ENCODE measurements around the gene CNTNAP4.
A peak's percentile ranks its signal among the peaks of the same experiment; 100 is the strongest.

CNTNAP4 gene

GRCh38 chr16:76386784-76387183 is 109.6 kb downstream of the CNTNAP4 start:
- Histone ChIP-seq H2BK5ac (ENCODE audit: low read depth, low read length, poor library complexity, severe bottlenecking) (no peak overlapping the region), H3K23ac (ENCODE audit: low read length in 2 of 2) (no peak overlapping the region), H3K18ac (ENCODE audit: low read depth in 1 of 2, low read length in 2 of 2) (no peak overlapping the region), H4K91ac (ENCODE audit: low read length) (no peak overlapping the region), H3K4me1 (ENCODE audit: control insufficient read depth, insufficient read depth, low read depth, low read length) (no peaks in the 10 kb centered on the region), H3K4me2 (ENCODE audit: low read length, poor library complexity, severe bottlenecking) (no peak overlapping the region), H2BK120ac (ENCODE audit: low read depth, low read length) (no peak overlapping the region), H2BK12ac (ENCODE audit: low read length in 2 of 2) (no peak overlapping the region), H3K4me3 (ENCODE audit: insufficient read depth in 1 of 2, low read depth in 1 of 2, low read length in 2 of 2) (no peak overlapping the region), H3K36me3 (ENCODE audit: control insufficient read depth in 1 of 2, insufficient read depth in 2 of 2, low read depth in 1 of 2, low read length in 2 of 2) (no peaks in the 10 kb centered on the region), H2BK15ac (ENCODE audit: low read depth, poor library complexity, severe bottlenecking) (no peak overlapping the region), H3K14ac (ENCODE audit: low read length in 2 of 2) (no peak overlapping the region), H3K4ac (ENCODE audit: low read depth in 1 of 2, low read length in 2 of 2) (no peak overlapping the region), H3K9me3 (ENCODE audit: control insufficient read depth, low read length) (no peaks in the 10 kb centered on the region), H3K27me3 (ENCODE audit: control insufficient read depth in 1 of 2, insufficient read depth in 1 of 2, low read length in 2 of 2) (no peaks in the 10 kb centered on the region), H3K9ac (ENCODE audit: low read length) (no peak overlapping the region), H2AFZ (ENCODE audit: low read depth, low read length) (peak overlapping the region; percentile 7), H4K8ac (ENCODE audit: low read length) (no peak overlapping the region), H3K27ac (ENCODE audit: low read length, poor library complexity, severe bottlenecking) (no peak overlapping the region), H2AK5ac (ENCODE audit: low read length, severe bottlenecking) (no peak overlapping the region), H3K79me1 (replicated peaks; ENCODE audit: low read length, poor library complexity, severe bottlenecking) (no peaks in the 10 kb centered on the region)
- DNase-seq = peak; percentile 36

DNA sequence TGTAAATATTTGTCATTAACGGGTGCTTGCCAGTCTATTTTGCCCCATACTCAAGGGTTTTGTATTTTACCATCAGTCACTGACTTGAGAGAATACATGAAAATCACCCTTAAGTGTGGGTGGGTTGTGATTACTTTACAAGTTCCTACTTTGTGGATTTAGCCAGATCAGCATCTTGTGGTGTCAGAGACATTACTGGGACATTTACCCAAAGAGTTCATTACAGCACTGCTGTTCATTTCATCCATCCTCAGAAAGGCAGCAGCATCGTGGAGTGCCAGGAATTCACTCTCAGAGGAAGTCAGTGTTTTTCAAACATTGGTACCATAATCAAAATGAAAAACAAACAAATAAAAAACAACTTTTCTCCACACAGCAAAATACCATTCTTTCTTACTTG is 110.8 kb downstream of the CNTNAP4 start:
- 0% methylated on average over 1 of the region's 2 CpGs for WGBS
- Histone ChIP-seq H2BK120ac (ENCODE audit: low read depth, low read length) (no peak overlapping the region), H3K36me3 (ENCODE audit: control insufficient read depth in 1 of 2, insufficient read depth in 2 of 2, low read depth in 1 of 2, low read length in 2 of 2) (no peaks in the 10 kb centered on the region), H3K14ac (ENCODE audit: low read length in 2 of 2) (no peak overlapping the region), H3K18ac (ENCODE audit: low read depth in 1 of 2, low read length in 2 of 2) (no peak overlapping the region), H3K4me3 (ENCODE audit: insufficient read depth in 1 of 2, low read depth in 1 of 2, low read length in 2 of 2) (no peak overlapping the region), H3K23ac (ENCODE audit: low read length in 2 of 2) (no peak overlapping the region), H4K91ac (ENCODE audit: low read length) (no peak overlapping the region), H2AFZ (ENCODE audit: low read depth, low read length) (no peak overlapping the region), H2BK5ac (ENCODE audit: low read depth, low read length, poor library complexity, severe bottlenecking) (no peak overlapping the region), H3K27me3 (ENCODE audit: control insufficient read depth in 1 of 2, insufficient read depth in 1 of 2, low read length in 2 of 2) (no peaks in the 10 kb centered on the region), H3K9ac (ENCODE audit: low read length) (no peak overlapping the region), H3K79me1 (replicated peaks; ENCODE audit: low read length, poor library complexity, severe bottlenecking) (no peaks in the 10 kb centered on the region), H3K4me2 (ENCODE audit: low read length, poor library complexity, severe bottlenecking) (no peak overlapping the region), H3K27ac (ENCODE audit: low read length, poor library complexity, severe bottlenecking) (no peak overlapping the region), H2BK12ac (ENCODE audit: low read length in 2 of 2) (no peak overlapping the region), H4K8ac (ENCODE audit: low read length) (no peak overlapping the region), H3K4ac (ENCODE audit: low read depth in 1 of 2, low read length in 2 of 2) (no peak overlapping the region), H2AK5ac (ENCODE audit: low read length, severe bottlenecking) (no peak overlapping the region), H2BK15ac (ENCODE audit: low read depth, poor library complexity, severe bottlenecking) (no peak overlapping the region), H3K9me3 (ENCODE audit: control insufficient read depth, low read length) (no peaks in the 10 kb centered on the region), H3K4me1 (ENCODE audit: control insufficient read depth, insufficient read depth, low read depth, low read length) (no peaks in the 10 kb centered on the region)
- DNase-seq = peak; percentile 8

- Histone ChIP-seq H3K4me3 (ENCODE audit: insufficient read depth in 1 of 2, low read depth in 1 of 2, low read length in 2 of 2) (no peak overlapping the region), H2AFZ (ENCODE audit: low read depth, low read length) (no peak overlapping the region), H4K91ac (ENCODE audit: low read length) (no peak overlapping the region), H3K9me3 (ENCODE audit: control insufficient read depth, low read length) (no peaks in the 10 kb centered on the region), H3K14ac (ENCODE audit: low read length in 2 of 2) (no peak overlapping the region), H2BK5ac (ENCODE audit: low read depth, low read length, poor library complexity, severe bottlenecking) (no peak overlapping the region), H2BK120ac (ENCODE audit: low read depth, low read length) (no peak overlapping the region), H3K4me2 (ENCODE audit: low read length, poor library complexity, severe bottlenecking) (no peak overlapping the region), H3K4ac (ENCODE audit: low read depth in 1 of 2, low read length in 2 of 2) (no peak overlapping the region), H3K18ac (ENCODE audit: low read depth in 1 of 2, low read length in 2 of 2) (peak overlapping the region in 1 of 2 experiments; percentile 62), H2AK5ac (ENCODE audit: low read length, severe bottlenecking) (no peak overlapping the region), H3K27ac (ENCODE audit: low read length, poor library complexity, severe bottlenecking) (no peak overlapping the region), H3K79me1 (replicated peaks; ENCODE audit: low read length, poor library complexity, severe bottlenecking) (no peaks in the 10 kb centered on the region), H2BK15ac (ENCODE audit: low read depth, poor library complexity, severe bottlenecking) (no peak overlapping the region), H3K9ac (ENCODE audit: low read length) (no peak overlapping the region), H2BK12ac (ENCODE audit: low read length in 2 of 2) (no peak overlapping the region), H3K36me3 (ENCODE audit: control insufficient read depth in 1 of 2, insufficient read depth in 2 of 2, low read depth in 1 of 2, low read length in 2 of 2) (no peaks in the 10 kb centered on the region), H3K23ac (ENCODE audit: low read length in 2 of 2) (no peak overlapping the region), H3K27me3 (ENCODE audit: control insufficient read depth in 1 of 2, insufficient read depth in 1 of 2, low read length in 2 of 2) (no peaks in the 10 kb centered on the region), H3K4me1 (ENCODE audit: control insufficient read depth, insufficient read depth, low read depth, low read length) (no peaks in the 10 kb centered on the region), H4K8ac (ENCODE audit: low read length) (no peak overlapping the region)
- WGBS = 26% methylated on average over 4 of the region's 6 CpGs
- peak; percentile 83 for DNase-seq
These were observed 111.9 kb downstream of the CNTNAP4 start for GRCh38 chr16:76389126-76389525.

DNA sequence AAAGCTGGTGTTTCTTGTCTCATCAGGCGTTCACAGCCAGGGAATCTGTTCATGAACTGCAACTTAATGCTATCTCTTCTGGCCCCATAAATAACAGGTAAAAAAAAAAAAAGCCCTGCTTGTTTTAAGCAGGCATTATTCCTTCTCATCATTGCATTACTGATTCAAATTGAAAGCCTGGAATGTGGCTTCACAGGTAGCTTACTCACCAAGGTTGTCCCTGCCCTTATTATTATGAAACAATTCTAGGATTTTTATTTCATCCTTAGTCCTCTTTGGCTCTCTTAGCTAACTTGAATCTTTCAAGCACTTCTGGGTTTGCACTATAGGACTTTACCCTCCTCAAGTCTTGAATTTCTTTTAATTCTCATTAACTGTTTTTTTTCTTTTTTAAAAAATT is 113.3 kb downstream of the CNTNAP4 start:
- H2BK120ac ChIP-seq (ENCODE audit: low read depth, low read length) = no peak overlapping the region
- H3K79me1 ChIP-seq (replicated peaks; ENCODE audit: low read length, poor library complexity, severe bottlenecking) = no peaks in the 10 kb centered on the region
- H3K36me3 ChIP-seq (ENCODE audit: control insufficient read depth in 1 of 2, insufficient read depth in 2 of 2, low read depth in 1 of 2, low read length in 2 of 2) = no peaks in the 10 kb centered on the region
- H3K27me3 ChIP-seq (ENCODE audit: control insufficient read depth in 1 of 2, insufficient read depth in 1 of 2, low read length in 2 of 2) = no peaks in the 10 kb centered on the region
- H3K9ac ChIP-seq (ENCODE audit: low read length) = no peak overlapping the region
- no peak overlapping the region for H3K4ac ChIP-seq (ENCODE audit: low read depth in 1 of 2, low read length in 2 of 2)
- no peak overlapping the region for H2AFZ ChIP-seq (ENCODE audit: low read depth, low read length)
- no peak for DNase-seq
- H2BK12ac ChIP-seq (ENCODE audit: low read length in 2 of 2) = no peak overlapping the region
- no peak overlapping the region for H3K4me3 ChIP-seq (ENCODE audit: insufficient read depth in 1 of 2, low read depth in 1 of 2, low read length in 2 of 2)
- H3K14ac ChIP-seq (ENCODE audit: low read length in 2 of 2) = no peak overlapping the region
- no peaks in the 10 kb centered on the region for H3K9me3 ChIP-seq (ENCODE audit: control insufficient read depth, low read length)
- no peak overlapping the region for H3K27ac ChIP-seq (ENCODE audit: low read length, poor library complexity, severe bottlenecking)
- H3K4me2 ChIP-seq (ENCODE audit: low read length, poor library complexity, severe bottlenecking) = no peak overlapping the region
- H2BK15ac ChIP-seq (ENCODE audit: low read depth, poor library complexity, severe bottlenecking) = no peak overlapping the region
- H2BK5ac ChIP-seq (ENCODE audit: low read depth, low read length, poor library complexity, severe bottlenecking) = no peak overlapping the region
- no peak overlapping the region for H2AK5ac ChIP-seq (ENCODE audit: low read length, severe bottlenecking)
- H3K18ac ChIP-seq (ENCODE audit: low read depth in 1 of 2, low read length in 2 of 2) = no peak overlapping the region
- H4K91ac ChIP-seq (ENCODE audit: low read length) = no peak overlapping the region
- WGBS = 50% methylated on average over 1 of the region's 1 CpG
- H3K4me1 ChIP-seq (ENCODE audit: control insufficient read depth, insufficient read depth, low read depth, low read length) = no peaks in the 10 kb centered on the region
- H4K8ac ChIP-seq (ENCODE audit: low read length) = no peak overlapping the region
- no peak overlapping the region for H3K23ac ChIP-seq (ENCODE audit: low read length in 2 of 2)

All from mesenchymal stem cell (in vitro differentiated cells and primary cell).